ENCODE results near the gene DPP6.

- TF ChIP-seq POLR2A (IDR thresholded peaks at IDR 0.05): no peak
- no peak for TF ChIP-seq POLR2AphosphoS5 (IDR thresholded peaks at IDR 0.05)
- TF ChIP-seq CTCF (IDR thresholded peaks at IDR 0.05): no peak
These were observed 252.0 kb downstream of the DPP6 start for GRCh38 chr7:154304231-154304630.
